GM18505 (cell line): ENCODE measurements around the gene NCKAP5.
"Not testable (repeated sequence)": the region's sequence is repeated elsewhere in the genome, so short reads cannot be mapped to it uniquely, and the experiment has no call there.

Experiments
- ATAC-seq: cut with Tn5 transposase; IDR thresholded peaks from one replicate; pipeline ENCODE4 v1.9.1; 2021; ENCODE audit not compliant: unreplicated experiment
- POLR2A ChIP-seq: IDR thresholded peaks from 4 replicates; pipeline ENCODE4 v1.6.1; 2011; ENCODE audit warnings: borderline replicate concordance; ENCODE audit not compliant: insufficient read depth, insufficient read length; ENCODE audit errors: extremely low read depth

The NCKAP5 gene

GRCh38 chr2:132716954-132717353, 851.3 kb downstream of the NCKAP5 start:
- ATAC-seq, result no peak
- TF ChIP-seq POLR2A, result no peak

DNA sequence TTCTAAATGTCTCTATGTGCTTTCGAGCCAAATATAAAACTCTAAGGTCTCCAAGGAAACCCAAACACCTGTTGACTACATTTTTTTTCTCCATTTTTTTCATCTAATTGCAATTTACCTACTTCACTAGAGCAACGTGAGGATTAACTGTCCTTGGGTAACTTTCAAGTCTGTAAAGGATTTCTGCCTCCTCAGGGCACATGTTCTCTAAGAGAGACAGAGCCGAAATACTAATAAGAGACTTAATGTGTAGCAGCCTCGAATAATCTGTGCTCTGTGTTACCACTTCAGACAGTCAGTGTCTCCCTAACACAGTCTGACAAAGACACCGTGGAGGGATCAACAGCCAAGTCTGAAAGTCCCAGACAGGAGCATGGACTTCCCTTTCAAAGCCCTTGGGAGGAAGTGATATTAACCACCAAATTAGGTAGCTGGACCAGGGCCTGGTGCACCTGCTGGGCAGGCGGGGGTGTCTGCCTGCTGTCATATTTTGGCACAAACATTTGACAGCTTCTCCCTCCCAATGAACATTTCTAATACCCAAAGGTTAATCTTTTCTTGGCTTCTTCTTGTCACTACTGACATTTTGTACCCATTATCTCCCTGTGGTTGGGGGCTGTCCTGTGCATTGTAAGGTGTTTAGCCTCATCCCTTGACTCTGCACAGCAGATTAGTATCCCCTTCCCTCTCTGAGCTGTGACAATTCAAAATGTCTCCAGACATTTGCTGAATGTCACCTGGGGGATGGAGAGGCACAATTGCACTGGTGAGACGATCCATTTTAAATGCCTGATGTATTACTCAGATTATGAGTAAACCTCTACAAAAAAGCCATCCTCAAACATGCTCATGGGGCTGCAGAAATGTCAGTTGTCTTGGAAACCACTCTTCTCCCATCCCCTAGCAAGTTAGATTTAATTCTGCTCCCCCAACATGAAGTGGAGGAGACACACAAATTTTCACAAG, 852.6 kb downstream of the NCKAP5 start:
- no peak for ATAC-seq
- no peak for TF ChIP-seq POLR2A

GRCh38 chr2:132703396-132703795, 864.9 kb downstream of the NCKAP5 start:
- no peak for TF ChIP-seq POLR2A
- ATAC-seq, result no peak

GRCh38 chr2:132701810-132702209, 866.5 kb downstream of the NCKAP5 start:
- no peak for TF ChIP-seq POLR2A
- no peak for ATAC-seq

DNA sequence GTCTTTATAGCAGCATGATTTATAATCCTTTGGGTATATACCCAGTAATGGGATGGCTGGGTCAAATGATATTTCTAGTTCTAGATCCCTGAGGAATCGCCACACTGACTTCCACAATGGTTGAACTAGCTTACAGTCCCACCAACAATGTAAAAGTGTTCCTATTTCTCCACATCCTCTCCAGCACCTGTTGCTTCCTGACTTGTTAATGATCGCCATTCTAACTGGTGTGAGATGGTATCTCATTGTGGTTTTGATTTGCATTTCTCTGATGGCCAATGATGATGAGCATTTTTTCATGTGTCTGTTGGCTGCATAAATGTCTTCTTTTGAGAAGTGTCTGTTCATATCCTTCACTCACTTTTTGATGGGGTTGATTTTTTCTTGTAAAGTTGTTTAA, 868.5 kb downstream of the NCKAP5 start:
- not testable (repeated sequence) for ATAC-seq

DNA sequence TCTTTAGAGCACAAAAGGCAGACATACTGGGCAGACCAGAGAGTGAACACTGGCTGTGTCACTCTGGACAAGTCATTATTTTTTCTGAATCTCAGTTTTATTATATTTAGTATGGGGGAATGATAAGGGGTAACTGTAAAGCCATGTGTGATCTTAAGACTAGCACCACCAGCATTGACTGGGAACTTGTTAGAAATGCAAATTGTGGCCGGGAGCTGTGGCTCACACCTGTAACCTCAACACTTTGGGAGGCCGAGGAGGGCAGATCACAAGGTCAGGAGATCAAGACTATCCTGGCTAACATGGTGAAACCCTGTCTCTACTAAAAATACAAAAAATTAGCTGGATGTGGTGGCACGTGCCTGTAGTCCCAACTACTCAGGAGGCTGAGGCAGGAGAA, 869.9 kb downstream of the NCKAP5 start:
- not testable (repeated sequence) for ATAC-seq

DNA sequence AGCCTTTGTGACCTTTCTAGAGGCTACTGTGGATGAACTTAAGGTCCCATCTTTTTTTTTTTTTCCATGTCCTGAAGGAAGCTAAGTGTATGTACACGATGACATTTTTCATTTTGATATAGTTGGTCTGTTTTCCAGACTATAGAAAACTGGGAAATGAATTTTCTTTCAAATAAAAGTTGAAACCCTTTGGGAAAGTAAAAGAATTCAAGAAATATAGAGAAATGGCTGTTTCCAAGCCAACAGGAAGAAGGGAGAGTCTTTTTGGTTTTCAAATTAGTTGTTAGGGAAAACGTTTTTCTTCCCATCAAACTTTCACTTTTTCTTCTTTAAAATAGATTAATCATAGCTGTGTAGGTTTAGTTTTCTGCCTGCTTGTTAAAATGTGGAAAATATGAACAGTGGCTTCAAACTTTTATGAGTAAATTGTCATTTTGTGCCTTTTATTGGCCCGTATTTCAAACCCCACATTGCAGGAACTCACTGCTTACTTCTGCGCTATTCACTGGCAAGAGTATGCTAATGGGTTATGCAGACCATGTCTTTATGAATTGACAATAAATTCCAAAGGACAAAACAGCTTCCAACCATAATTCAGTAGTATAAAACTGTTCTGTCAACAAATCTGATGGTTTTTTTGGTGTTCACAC, 870.6 kb downstream of the NCKAP5 start:
- TF ChIP-seq POLR2A, result no peak
- no peak for ATAC-seq

DNA sequence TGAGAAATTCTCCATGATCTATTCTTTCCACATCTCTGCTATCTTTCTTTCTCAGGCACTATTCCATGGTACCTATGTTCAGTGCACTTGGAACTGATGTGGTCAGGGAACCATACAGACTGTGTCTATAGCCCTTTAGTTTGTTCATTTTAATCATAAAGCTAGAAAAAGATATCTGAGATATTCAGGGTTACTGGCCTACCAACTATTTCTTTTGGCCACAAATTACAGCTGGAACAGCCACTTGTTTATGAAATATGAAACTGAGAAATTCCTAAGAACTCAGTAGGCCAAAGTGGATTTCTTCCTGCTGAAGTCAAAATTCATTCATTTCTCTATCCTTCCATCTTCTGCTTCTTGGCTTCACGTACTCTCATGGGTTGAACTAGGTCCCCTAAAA, 875.4 kb downstream of the NCKAP5 start:
- no peak for ATAC-seq
- no peak for TF ChIP-seq POLR2A

GRCh38 chr2:132691556-132691955, 876.7 kb downstream of the NCKAP5 start:
- no peak for ATAC-seq
- no peak for TF ChIP-seq POLR2A

DNA sequence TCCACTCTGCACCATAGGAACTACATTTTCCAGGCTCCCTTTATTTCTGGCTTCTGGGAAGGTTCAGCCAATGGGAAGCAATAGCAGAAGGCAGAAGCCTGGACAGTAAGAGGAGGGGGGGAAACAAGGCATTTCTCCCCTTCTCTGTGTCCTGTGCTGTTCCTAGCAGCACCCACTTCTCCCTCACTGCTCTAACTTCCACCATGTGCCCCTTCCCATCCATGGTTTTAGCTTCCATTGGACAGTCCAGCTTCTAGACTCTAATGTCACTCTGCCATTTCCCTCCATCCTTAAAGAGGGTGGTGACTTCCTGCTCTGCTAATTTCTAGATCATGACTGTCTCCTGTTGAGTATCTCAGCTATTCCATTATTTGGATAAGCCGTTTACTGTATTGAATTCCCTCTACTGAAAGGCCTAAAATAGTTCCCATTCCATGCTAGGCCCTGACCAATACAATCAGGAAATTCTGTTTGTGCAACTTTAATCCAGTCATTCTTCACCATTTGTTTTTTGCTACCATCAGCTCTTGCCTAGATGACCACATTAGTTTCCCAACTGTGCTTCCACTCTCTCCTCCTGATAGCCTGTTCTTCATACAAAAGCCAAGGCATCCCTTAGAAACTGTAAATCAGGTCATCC, 877.5 kb downstream of the NCKAP5 start:
- no peak for ATAC-seq
- TF ChIP-seq POLR2A, result no peak

- no peak for ATAC-seq
- TF ChIP-seq POLR2A, result no peak
Measured at GRCh38 chr2:132681766-132682165, 886.5 kb downstream of the NCKAP5 start.

DNA sequence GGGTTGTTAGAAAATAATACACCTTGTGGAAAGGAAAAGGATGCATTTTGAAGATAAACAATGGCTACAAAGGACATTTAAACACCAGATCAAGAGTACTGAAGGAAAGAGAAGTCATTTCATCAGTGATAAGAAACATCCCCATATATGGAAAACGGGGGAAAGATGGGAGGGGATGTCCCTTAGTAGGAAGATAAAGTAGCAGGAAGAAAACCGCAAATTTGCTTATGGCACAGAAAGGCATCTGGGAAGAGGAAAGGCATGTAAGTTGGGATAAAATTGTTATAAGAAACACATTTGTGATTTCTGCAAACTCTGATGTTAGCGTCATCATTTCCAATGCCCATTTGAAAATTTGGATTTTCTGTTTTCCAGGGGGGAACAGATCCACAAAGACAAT, 887.7 kb downstream of the NCKAP5 start:
- ATAC-seq, result no peak
- no peak for TF ChIP-seq POLR2A

GRCh38 chr2:132678483-132678882, 889.8 kb downstream of the NCKAP5 start:
- no peak for ATAC-seq

GRCh38 chr2:132677661-132678060, 890.6 kb downstream of the NCKAP5 start:
- no peak for ATAC-seq
- TF ChIP-seq POLR2A, result no peak

More at GRCh38 chr2:132678483-132678882, 889.8 kb downstream of the NCKAP5 start:
- no peak for TF ChIP-seq POLR2A
